Vagina (tissue), 2 donors: Measurements from ENCODE around the gene C3orf49. TPM values are rescaled to one million over a fixed set of nuclear protein-coding genes. Genes with fewer than 3 reads are reported as not detected.

Experiments used
- DNase-seq, 2 donors: peaks; one replicate each; pipeline ENCODE4 v3.0.0-alpha.2; 2017; ENCODE audit errors: extremely low spot score in 2 of 2
- H3K27ac ChIP-seq: fragments of 200-600 bp; sonication (generic); one replicate; pipeline ENCODE4 v1.5.1; 2019
- H3K27me3 ChIP-seq: fragments of 200-600 bp; sonication (generic); one replicate; pipeline ENCODE4 v1.5.1; 2019
- H3K36me3 ChIP-seq, 2 donors: fragments of 200-600 bp; sonication (generic); one replicate each; pipeline ENCODE4 v1.5.1; 2017 to 2019
- H3K4me1 ChIP-seq: fragments of 200-600 bp; sonication (generic); one replicate; pipeline ENCODE4 v1.5.1; 2019
- H3K4me3 ChIP-seq, 2 donors: fragments of 200-600 bp; sonication (generic); 1 replicate in 1 of 2; 2 replicates in 1 of 2; pipeline ENCODE4 v1.5.1; 2016 to 2019
- H3K9me3 ChIP-seq: fragments of 200-600 bp; sonication (generic); one replicate; pipeline ENCODE4 v1.5.1; 2019
- POLR2A ChIP-seq, 2 donors: fragments of 450-650 bp; IDR thresholded peaks; one replicate each; pipeline ENCODE4 v1.6.1; 2017; ENCODE audit warnings: antibody characterized with exemption in 2 of 2, mild to moderate bottlenecking in 2 of 2, moderate library complexity in 2 of 2
- POLR2AphosphoS5 ChIP-seq, 2 donors: sonication (generic); formaldehyde crosslinking; IDR thresholded peaks; one replicate each; pipeline ENCODE4 v1.9.0; 2017; ENCODE audit warnings: antibody characterized with exemption in 2 of 2, mild to moderate bottlenecking in 2 of 2, low read depth in 1 of 2; ENCODE audit not compliant: insufficient read depth in 1 of 2
- intact Hi-C: fragments of 100-400 bp; cut with DNase I; formaldehyde crosslinking; loops from one replicate; pipeline ENCODE4 v1.15.1; 2023
- total RNA-seq: library from RNA; depleted of rRNA; stranded (reverse); fragments of >200 nt; gene quantifications from one replicate; pipeline ENCODE4 v1.2.3, GENCODE V29; 2016
- TF ChIP-seq, protein P1 (sequence below), 3 experiments: fragments of 450-650 bp in 2 of 3; fragments of 200-600 bp in 1 of 3; sonication (generic) in 1 of 3; IDR thresholded peaks; one replicate each; pipeline ENCODE4 v1.5.1; 2017 to 2019; ENCODE audit warnings: antibody characterized with exemption in 3 of 3, mild to moderate bottlenecking in 2 of 3, moderate library complexity in 2 of 3

C3orf49 gene
- total RNA-seq, 1 donor from 2014 or later: not detected

DNA sequence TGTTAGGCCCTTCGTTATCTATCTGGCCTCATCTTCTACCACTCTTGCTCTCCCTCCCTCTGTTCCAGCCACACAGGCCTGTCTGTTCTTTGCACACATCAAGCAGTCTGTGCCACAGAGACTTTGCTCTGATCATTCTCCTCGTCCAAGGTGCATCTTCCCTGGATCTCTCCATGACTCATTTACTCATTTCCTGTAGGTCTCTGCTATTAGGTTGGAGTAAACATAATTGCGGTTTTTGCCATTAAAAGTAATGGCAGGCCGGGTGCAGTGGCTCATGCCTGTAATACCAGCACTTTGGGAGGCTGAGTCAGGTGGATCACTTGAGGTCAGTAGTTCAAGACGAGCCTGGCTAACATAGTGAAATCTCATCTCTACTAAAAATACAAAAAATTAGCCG, 9.5 kb upstream of the C3orf49 start:
- Histone ChIP-seq H3K27me3 (no peaks in the 10 kb centered on the region), H3K9me3 (no peaks in the 10 kb centered on the region), H3K4me1 (no peaks in the 10 kb centered on the region), H3K27ac (no peak overlapping the region), H3K4me3 (no peak overlapping the region), H3K36me3 (no peaks in the 10 kb centered on the region)
- TF ChIP-seq POLR2AphosphoS5 (IDR thresholded peaks at IDR 0.05; ENCODE audit: insufficient read depth in 1 of 2, low read depth in 1 of 2): no peak
- TF ChIP-seq POLR2A (IDR thresholded peaks at IDR 0.05): no peak
- TF ChIP-seq, protein P1, sequence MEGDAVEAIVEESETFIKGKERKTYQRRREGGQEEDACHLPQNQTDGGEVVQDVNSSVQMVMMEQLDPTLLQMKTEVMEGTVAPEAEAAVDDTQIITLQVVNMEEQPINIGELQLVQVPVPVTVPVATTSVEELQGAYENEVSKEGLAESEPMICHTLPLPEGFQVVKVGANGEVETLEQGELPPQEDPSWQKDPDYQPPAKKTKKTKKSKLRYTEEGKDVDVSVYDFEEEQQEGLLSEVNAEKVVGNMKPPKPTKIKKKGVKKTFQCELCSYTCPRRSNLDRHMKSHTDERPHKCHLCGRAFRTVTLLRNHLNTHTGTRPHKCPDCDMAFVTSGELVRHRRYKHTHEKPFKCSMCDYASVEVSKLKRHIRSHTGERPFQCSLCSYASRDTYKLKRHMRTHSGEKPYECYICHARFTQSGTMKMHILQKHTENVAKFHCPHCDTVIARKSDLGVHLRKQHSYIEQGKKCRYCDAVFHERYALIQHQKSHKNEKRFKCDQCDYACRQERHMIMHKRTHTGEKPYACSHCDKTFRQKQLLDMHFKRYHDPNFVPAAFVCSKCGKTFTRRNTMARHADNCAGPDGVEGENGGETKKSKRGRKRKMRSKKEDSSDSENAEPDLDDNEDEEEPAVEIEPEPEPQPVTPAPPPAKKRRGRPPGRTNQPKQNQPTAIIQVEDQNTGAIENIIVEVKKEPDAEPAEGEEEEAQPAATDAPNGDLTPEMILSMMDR (IDR thresholded peaks at IDR 0.05): no peak
- no peak for DNase-seq
- intact Hi-C loops: no loop called here

DNA sequence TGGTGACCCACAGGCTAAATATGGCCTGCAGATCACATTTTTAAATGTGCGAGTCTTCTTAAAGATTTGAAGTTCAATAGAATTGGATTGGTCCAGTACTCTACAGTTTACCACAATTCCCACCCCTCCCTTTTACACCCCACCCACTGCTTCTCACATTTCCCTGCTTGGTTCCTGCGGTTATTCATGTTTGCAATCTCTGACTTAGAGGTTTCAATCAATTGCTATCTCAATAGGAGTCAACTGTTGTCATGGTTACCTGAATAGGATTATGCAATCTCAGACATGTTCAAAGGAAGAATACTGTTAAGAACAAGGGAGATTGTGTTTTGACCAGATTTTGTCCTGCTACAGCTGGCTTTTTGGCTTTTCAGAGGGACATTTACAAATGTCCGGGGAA, 4.9 kb upstream of the C3orf49 start:
- intact Hi-C loops: no loop called here

DNA sequence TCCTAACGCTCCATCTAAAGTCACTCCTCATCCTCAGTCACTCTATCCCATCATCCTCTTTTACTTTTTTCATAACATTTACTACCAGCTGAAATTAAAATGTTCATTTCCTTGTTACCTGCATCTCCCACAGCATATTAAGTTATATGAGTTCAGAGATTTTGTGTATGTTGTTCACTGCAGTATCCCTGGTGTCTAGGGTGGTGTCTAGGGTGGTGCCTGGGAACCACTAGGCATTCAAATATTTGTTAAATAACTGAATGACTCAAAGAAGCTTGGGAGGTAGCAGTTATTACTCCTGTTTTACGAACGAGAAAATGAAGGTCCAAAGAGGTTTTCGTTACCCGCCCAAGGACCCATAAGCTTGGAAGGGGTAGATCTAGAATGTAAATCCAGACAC, 1.9 kb upstream of the C3orf49 start:
- no peaks in the 10 kb centered on the region for H3K4me1 ChIP-seq
- DNase-seq: no peak
- no peak overlapping the region for H3K27ac ChIP-seq
- no peaks in the 10 kb centered on the region for H3K9me3 ChIP-seq
- no peak overlapping the region for H3K4me3 ChIP-seq
- intact Hi-C loops: loop anchor here (2.0 kb wide), 1 partner anchor 466 kb away; no protein-coding TSS in a partner anchor
- H3K27me3 ChIP-seq: no peaks in the 10 kb centered on the region
- TF ChIP-seq, protein P1 (IDR thresholded peaks at IDR 0.05): no peak
- no peak for TF ChIP-seq POLR2AphosphoS5 (IDR thresholded peaks at IDR 0.05; ENCODE audit: insufficient read depth in 1 of 2, low read depth in 1 of 2)
- TF ChIP-seq POLR2A (IDR thresholded peaks at IDR 0.05): no peak
- H3K36me3 ChIP-seq: no peaks in the 10 kb centered on the region

More for the DNA sequence above, 4.9 kb upstream of the C3orf49 start:
- no peak for DNase-seq
- Histone ChIP-seq H3K9me3 (no peaks in the 10 kb centered on the region), H3K4me1 (no peaks in the 10 kb centered on the region), H3K4me3 (no peak overlapping the region), H3K27ac (no peak overlapping the region), H3K27me3 (no peaks in the 10 kb centered on the region), H3K36me3 (no peaks in the 10 kb centered on the region)
- no peak for TF ChIP-seq POLR2AphosphoS5 (IDR thresholded peaks at IDR 0.05; ENCODE audit: insufficient read depth in 1 of 2, low read depth in 1 of 2)
- TF ChIP-seq POLR2A (IDR thresholded peaks at IDR 0.05): no peak
- TF ChIP-seq, protein P1 (IDR thresholded peaks at IDR 0.05): no peak

DNA sequence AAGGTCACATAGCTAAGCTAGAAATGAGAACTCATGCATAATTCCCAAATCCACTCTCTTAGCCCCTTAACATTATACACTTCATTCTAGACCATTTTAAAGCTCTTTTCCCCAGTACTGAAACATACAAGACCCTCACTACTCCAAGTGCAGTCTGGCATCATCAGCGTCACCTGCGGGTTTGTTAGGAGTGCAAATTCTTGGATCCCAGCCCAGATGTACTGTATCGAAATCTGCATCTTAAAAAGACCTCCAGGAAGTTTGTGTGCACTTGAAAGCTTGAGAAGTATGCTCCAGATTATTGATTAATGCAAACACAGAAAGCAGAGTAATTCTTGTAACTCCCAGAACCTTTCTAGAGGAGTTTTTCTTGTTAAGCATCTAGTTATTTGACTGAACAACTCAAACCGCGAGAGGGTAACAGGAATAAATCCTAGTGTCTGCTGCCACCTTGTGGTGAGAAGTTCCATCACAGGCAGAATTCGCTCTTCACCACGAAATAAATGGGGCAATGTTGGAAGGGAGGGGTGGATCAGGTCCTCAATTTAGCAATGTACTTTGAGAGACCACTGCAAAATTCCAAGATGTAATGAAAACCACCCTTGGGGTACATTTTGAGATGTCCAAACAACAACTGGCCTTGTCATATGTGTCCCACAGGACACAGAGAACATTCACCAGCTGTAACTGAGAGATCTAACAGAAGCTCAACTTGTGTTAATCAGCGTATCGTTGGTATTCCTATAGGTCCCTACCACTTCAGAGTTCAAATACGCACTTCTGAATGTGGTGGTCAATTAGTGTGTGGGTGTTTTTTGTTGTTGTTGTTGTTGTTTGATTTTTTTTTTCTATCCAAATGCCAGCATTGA, 583 bp upstream of the C3orf49 start:
- no peaks in the 10 kb centered on the region for H3K9me3 ChIP-seq
- no peak for DNase-seq
- H3K36me3 ChIP-seq: no peaks in the 10 kb centered on the region
- no peak for TF ChIP-seq POLR2A (IDR thresholded peaks at IDR 0.05)
- TF ChIP-seq, protein P1 (IDR thresholded peaks at IDR 0.05): peak; percentile 74 to 85 (median 76)
- H3K4me3 ChIP-seq: no peak overlapping the region
- intact Hi-C loops: no loop called here
- H3K27ac ChIP-seq: no peak overlapping the region
- H3K4me1 ChIP-seq: no peaks in the 10 kb centered on the region
- no peaks in the 10 kb centered on the region for H3K27me3 ChIP-seq

DNA sequence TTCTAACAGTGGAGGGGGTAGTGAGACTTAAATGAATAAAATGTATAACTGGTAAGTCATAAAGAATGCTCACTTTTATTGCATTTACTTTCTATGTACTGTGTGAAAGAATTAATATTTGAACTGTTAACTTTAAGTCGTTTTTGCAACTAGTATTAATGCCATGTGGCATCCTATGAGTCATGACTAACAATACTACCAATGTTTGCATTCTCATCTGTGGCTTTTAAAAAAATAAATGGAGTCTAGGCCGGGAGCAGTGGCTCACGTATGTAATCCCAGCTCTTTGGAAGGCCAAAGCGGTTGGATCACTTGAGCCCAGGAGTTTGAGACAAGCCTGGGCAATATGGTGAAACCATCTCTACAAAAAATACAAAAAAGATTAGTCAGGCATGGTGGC, 5.2 kb downstream of the C3orf49 start:
- H3K27ac ChIP-seq: no peak overlapping the region
- no peaks in the 10 kb centered on the region for H3K36me3 ChIP-seq
- TF ChIP-seq POLR2A (IDR thresholded peaks at IDR 0.05) (no peak), POLR2AphosphoS5 (IDR thresholded peaks at IDR 0.05; ENCODE audit: insufficient read depth in 1 of 2, low read depth in 1 of 2) (no peak)
- TF ChIP-seq, protein P1 (IDR thresholded peaks at IDR 0.05): no peak
- no peaks in the 10 kb centered on the region for H3K4me1 ChIP-seq
- no peak overlapping the region for H3K4me3 ChIP-seq
- H3K27me3 ChIP-seq: no peaks in the 10 kb centered on the region
- no peak for DNase-seq
- no peaks in the 10 kb centered on the region for H3K9me3 ChIP-seq
- intact Hi-C loops: no loop called here
